Adipose tissue (tissue), 3 donors: ENCODE measurements around the gene E4F1. TPM values are rescaled to one million over a fixed set of nuclear protein-coding genes. Genes with fewer than 3 reads are reported as not detected.

Source experiments
- H3K27ac ChIP-seq: one replicate; pipeline ENCODE4 v1.5.1; 2013; ENCODE audit warnings: low read depth, low read length
- WGBS, 3 donors: extraction: QIAGEN DNeasy Blood & Tissue Kit; methylation state at CpG; one replicate each; pipeline ENCODE4 v1.1.7; 2013; 5-methylcytosine and 5-hydroxymethylcytosine counted together
- polyA plus RNA-seq, 3 donors: library from polyadenylated mRNA; stranded (reverse); fragments of 200-250 nt; gene quantifications; one replicate each; pipeline ENCODE4 v1.2.3, GENCODE V29; 2013
- donor health status: healthy with polysubstance abuse.
- donor health status: Bipolar disorder and iron deficiency.
- donor health status: healthy.

Gene E4F1, protein sequence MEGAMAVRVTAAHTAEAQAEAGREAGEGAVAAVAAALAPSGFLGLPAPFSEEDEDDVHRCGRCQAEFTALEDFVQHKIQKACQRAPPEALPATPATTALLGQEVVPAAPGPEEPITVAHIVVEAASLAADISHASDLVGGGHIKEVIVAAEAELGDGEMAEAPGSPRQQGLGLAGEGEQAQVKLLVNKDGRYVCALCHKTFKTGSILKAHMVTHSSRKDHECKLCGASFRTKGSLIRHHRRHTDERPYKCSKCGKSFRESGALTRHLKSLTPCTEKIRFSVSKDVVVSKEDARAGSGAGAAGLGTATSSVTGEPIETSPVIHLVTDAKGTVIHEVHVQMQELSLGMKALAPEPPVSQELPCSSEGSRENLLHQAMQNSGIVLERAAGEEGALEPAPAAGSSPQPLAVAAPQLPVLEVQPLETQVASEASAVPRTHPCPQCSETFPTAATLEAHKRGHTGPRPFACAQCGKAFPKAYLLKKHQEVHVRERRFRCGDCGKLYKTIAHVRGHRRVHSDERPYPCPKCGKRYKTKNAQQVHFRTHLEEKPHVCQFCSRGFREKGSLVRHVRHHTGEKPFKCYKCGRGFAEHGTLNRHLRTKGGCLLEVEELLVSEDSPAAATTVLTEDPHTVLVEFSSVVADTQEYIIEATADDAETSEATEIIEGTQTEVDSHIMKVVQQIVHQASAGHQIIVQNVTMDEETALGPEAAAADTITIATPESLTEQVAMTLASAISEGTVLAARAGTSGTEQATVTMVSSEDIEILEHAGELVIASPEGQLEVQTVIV
- 10 to 100 TPM; 11.6 to 19.3 (median 16.1) TPM for polyA plus RNA-seq

- H3K27ac ChIP-seq: no peak within 1 kb of the TSS
- WGBS, 3 donors: 0% methylated on average over 74 to 82 of the region's 82 CpGs
These were observed at the start of gene E4F1 for GRCh38 chr16:2223221-2223941. E4F1 (plus strand) TSS chr16:2223591; CDS start chr16:2223614, 23 bp downstream.

- 91 to 97% (median 95%) methylated on average over 4 of the region's 4 CpGs for WGBS, 3 donors
- no peak overlapping the region for H3K27ac ChIP-seq
These were observed 49.5 kb upstream of the E4F1 start for GRCh38 chr16:2173916-2174315.

GRCh38 chr16:2174396-2175131 lies 48.8 kb upstream of the E4F1 start:
- H3K27ac ChIP-seq: no peak overlapping the region
- WGBS, 3 donors: 87 to 95% (median 92%) methylated on average over 21 of the region's 21 CpGs

DNA sequence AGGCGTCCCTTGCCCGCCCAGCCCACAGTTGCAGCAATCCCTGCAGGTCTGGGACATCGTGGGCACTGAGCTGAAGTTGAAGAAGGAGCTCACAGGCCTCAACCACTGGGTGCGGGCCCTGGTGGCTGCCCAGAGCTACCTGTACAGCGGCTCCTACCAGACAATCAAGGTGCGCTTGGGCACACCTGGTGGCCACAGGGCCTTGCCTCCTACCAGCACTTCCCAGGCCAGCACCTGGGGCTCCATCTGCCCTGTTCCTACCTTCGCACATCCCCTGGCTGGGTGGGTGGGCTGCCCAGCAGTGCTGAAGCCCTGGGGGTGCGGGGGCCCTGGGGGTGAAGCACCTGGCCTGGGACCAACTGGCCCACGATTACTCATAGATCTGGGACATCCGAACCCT lies 47.9 kb upstream of the E4F1 start:
- 91 to 95% (median 95%) methylated on average over 10 of the region's 10 CpGs for WGBS, 3 donors
- H3K27ac ChIP-seq: no peak overlapping the region

DNA sequence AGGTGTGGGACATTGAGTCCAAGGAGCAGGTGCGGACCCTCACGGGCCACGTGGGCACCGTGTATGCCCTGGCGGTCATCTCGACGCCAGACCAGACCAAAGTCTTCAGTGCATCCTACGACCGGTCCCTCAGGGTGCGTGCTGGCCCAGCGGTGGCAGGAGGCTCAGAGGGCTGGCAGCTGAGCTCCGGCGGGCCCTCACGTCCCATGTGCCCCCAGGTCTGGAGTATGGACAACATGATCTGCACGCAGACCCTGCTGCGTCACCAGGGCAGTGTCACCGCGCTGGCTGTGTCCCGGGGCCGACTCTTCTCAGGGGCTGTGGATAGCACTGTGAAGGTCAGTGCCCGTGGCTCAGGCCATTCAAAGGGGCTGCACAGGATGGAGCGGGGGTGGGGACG lies 47.3 kb upstream of the E4F1 start:
- WGBS, 3 donors: 93 to 96% (median 94%) methylated on average over 23 of the region's 23 CpGs
- no peak overlapping the region for H3K27ac ChIP-seq

- no peak overlapping the region for H3K27ac ChIP-seq
- WGBS, 3 donors: 90 to 92% (median 91%) methylated on average over 18 of the region's 18 CpGs
These were observed 46.3 kb upstream of the E4F1 start for GRCh38 chr16:2177101-2177500.

DNA sequence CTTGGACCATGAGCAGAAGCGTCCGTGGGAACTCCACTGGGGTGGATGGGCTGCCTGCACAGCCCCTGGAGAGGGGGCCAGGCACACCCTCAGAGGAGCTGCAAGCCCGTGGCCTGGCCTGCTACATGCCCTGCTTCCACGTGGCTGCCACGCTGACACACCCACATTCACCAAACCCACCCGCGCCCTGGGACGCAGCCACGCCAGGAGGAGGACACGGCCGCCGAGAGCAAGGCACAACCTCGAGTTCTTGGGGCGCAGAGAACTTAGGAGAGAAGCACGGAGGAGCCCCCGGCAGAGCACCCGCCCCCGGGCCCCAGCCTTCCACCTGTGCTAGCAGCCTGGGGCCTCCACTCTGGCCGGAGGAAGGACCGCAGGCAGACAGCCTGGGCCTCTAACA lies 45.8 kb upstream of the E4F1 start:
- WGBS, 3 donors: 93 to 94% (median 94%) methylated on average over 20 of the region's 20 CpGs

DNA sequence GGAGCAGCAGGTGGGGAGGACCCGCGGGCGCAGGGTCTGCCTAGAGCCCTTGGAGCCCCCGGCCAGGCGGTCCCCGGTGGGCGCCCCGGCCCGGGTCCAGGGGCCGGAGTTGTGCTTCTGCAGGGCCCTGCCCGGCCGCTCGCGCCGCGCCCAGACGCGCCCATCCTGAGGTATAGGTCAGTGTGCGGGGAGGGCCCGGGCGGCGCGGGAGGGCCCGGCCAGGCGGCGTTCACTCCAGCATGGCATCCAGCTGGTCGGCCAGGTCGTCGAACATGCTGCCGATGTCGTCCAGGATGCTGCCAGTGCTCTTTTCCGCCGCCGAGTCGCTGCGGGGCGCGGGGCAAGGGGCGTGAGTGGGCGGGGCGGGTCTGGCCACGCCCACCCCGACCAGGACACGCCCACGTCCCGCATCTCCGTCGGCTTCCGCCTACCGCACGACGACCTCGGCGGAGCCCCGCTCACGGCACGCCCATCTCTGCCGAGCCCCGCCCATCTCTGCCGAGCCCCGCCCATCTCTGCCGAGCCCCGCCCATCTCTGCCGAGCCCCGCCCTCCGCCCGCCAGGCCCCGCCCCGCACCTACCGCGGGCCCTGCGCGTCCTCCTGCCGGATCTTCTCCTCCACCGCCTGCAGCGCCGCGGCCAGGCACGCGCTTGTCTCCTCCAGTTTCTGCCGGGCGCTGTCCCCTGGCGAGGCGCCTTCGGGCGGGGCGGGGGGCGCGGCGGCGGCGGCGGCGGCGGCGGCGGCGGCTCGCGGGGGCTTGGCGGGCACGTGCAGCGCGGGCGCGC lies 44.9 kb upstream of the E4F1 start:
- WGBS, 3 donors: 33 to 41% (median 37%) methylated on average over 46 to 105 of the region's 106 CpGs
- H3K27ac ChIP-seq: no peak overlapping the region

More for the DNA sequence above, 45.8 kb upstream of the E4F1 start:
- no peak overlapping the region for H3K27ac ChIP-seq

- WGBS, 3 donors: 26 to 61% (median 44%) methylated on average over 38 of the region's 50 CpGs
- H3K27ac ChIP-seq: no peak overlapping the region
These were observed 44.3 kb upstream of the E4F1 start for GRCh38 chr16:2179107-2179501.

- WGBS, 3 donors: 96 to 97% (median 97%) methylated on average over 23 to 31 of the region's 31 CpGs
- no peak overlapping the region for H3K27ac ChIP-seq
These were observed 43.8 kb upstream of the E4F1 start for GRCh38 chr16:2179576-2179975.

DNA sequence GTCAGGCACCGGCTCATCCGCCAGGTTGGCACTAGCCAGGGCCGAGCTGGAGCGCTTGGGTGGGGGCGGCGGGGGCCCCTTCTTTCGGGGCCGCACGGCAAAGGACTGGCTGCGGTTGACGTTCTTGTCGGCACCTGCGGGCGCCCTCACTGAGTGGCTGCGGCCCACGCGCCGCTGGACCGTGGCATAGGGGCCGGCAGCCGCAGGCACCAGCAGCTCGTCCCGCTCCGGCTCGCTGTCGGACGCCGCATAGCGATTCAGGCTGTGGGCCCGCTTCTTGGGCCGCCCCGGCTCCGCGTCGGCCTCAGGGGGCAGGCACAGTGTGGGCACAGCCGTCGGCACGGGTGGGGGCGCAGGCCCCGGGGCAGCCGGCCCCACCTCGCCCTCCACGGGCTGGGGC lies 42.9 kb upstream of the E4F1 start:
- no peak overlapping the region for H3K27ac ChIP-seq
- 94 to 95% (median 95%) methylated on average over 34 to 43 of the region's 43 CpGs for WGBS, 3 donors

- WGBS, 3 donors: 83 to 91% (median 85%) methylated on average over 39 to 46 of the region's 46 CpGs
- H3K27ac ChIP-seq: no peak overlapping the region
These were observed 42.1 kb upstream of the E4F1 start for GRCh38 chr16:2180962-2181923.

DNA sequence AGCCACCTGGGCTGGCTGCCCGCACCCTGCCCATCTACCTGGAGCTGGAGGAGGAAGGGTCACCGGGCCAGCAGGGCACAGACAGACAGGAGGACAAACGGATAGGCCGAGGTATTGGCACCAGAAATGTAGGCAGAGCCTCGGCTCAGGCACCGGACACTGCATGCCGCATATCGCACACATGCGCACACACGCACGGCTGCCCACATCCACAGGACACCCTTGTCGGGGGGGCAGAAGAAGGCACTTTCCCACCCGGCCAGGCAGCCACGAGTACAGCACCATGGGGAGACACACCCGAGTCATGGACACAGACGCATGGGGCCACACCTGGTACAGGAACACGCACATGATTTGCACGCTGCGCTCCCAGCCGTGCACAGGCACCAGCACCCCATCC lies 41.4 kb upstream of the E4F1 start:
- no peak overlapping the region for H3K27ac ChIP-seq
- WGBS, 3 donors: 90 to 92% (median 91%) methylated on average over 20 of the region's 20 CpGs

GRCh38 chr16:2183671-2184070 lies 39.7 kb upstream of the E4F1 start:
- H3K27ac ChIP-seq: no peak overlapping the region
- 91 to 93% (median 91%) methylated on average over 23 to 30 of the region's 30 CpGs for WGBS, 3 donors

DNA sequence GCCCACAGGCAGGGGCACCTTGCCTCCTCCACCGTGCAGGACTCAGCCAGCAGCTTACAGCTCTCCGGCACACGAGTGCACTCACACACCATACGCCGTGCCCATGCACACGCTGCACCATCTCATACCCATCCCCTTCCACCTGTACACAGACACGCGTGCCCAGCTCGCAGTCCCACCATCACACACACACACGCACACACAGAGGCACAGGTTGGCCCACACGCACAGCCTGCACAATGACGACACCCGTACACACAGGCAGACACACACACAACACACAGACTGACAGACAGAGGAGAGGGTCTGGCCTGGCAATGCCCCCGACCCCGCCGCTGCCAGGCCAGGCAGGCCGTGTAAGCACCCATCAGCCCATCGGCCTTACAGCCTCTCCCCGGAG lies 39.0 kb upstream of the E4F1 start:
- no peak overlapping the region for H3K27ac ChIP-seq
- WGBS, 3 donors: 83 to 90% (median 87%) methylated on average over 17 to 19 of the region's 19 CpGs

DNA sequence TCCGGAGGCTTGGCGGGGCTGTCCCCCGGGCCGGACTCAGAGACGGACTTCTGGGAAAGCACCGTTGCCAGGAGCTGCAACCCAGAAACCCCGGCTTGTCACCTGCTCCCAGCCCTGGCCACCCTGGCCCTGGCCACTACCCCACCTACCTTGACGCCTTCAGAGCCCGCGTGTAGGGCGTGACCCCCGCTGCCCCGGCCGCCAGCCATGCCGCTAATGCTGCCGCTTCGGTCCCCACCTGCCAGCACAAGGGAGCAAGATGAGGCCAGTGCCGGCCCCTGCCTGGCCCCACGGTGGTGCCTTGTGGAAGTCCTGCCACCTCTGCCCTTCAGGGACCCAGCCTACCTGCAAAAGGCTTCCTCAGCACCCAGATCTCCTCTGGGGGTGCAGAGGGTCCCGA lies 38.4 kb upstream of the E4F1 start:
- no peak overlapping the region for H3K27ac ChIP-seq
- WGBS, 3 donors: 80 to 87% (median 82%) methylated on average over 19 to 20 of the region's 20 CpGs

DNA sequence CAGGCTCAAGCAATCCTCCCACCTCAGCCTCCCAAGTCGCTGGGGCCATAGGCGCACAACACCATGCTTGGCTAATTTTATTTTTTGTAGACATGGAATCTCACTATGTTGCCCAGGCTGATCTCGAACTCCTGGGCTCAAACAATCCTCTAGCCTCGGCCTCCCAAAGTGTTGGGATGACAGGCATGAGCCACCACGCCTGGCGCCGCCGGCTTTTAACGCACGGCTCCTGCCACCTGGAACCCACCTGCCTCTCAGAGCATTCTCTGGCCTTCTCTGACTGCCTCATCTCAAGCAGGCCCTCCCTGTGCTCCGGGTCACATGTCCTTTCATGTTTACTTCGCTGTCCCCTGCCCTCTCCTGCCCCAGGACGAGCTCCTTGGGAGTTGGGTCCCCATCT lies 37.3 kb upstream of the E4F1 start:
- no peak overlapping the region for H3K27ac ChIP-seq

More for the DNA sequence above, 37.3 kb upstream of the E4F1 start:
- WGBS, 3 donors: 90 to 92% (median 91%) methylated on average over 13 of the region's 13 CpGs
